ENCODE results near the gene CD37.
"Not testable (repeated sequence)": the region's sequence is repeated elsewhere in the genome, so short reads cannot be mapped to it uniquely, and the experiment has no call there.

The CD37 gene

GRCh38 chr19:49331187-49331586 lies 4.0 kb upstream of the CD37 start:
- DNase-seq: not testable (repeated sequence)

- DNase-seq: peak; percentile 21
Measured at GRCh38 chr19:49331616-49332055, 3.6 kb upstream of the CD37 start.

- DNase-seq: not testable (repeated sequence)
Measured at GRCh38 chr19:49332691-49333417, 2.4 kb upstream of the CD37 start.

GRCh38 chr19:49333418-49333805 lies 1.8 kb upstream of the CD37 start:
- no peak for DNase-seq

GRCh38 chr19:49333811-49334288 lies 1.4 kb upstream of the CD37 start:
- DNase-seq: no peak

GRCh38 chr19:49335784-49336481 lies 727 bp downstream of the CD37 start:
- no peak for DNase-seq

GRCh38 chr19:49336482-49337266 lies 1.5 kb downstream of the CD37 start:
- no peak for DNase-seq

- DNase-seq: no peak
Measured at GRCh38 chr19:49337267-49338022, 2.2 kb downstream of the CD37 start.

- no peak for DNase-seq
Measured at GRCh38 chr19:49338023-49338677, 2.9 kb downstream of the CD37 start.

GRCh38 chr19:49338691-49339300 lies 3.6 kb downstream of the CD37 start:
- peak; percentile 19 for DNase-seq

GRCh38 chr19:49339301-49340068 lies 4.3 kb downstream of the CD37 start:
- peak; percentile 51 for DNase-seq

- DNase-seq: peak; percentile 55
Measured at GRCh38 chr19:49340069-49340864, 5.1 kb downstream of the CD37 start.

GRCh38 chr19:49340865-49341718 lies 5.9 kb downstream of the CD37 start:
- no peak for DNase-seq

- DNase-seq: no peak
Measured at GRCh38 chr19:49342291-49342721, 7.1 kb downstream of the CD37 start.

GRCh38 chr19:49343123-49343522 lies 7.9 kb downstream of the CD37 start:
- DNase-seq: no peak

GRCh38 chr19:49344505-49345423 lies 9.6 kb downstream of the CD37 start:
- no peak for DNase-seq

GRCh38 chr19:49347191-49347590 lies 12.0 kb downstream of the CD37 start:
- DNase-seq: no peak

GRCh38 chr19:49347835-49348234 lies 12.6 kb downstream of the CD37 start:
- DNase-seq: no peak

Measured in NCI-H69 (cell line).